AG20443 (cell line): Measurements from ENCODE around the gene MAGI1.
A peak's percentile ranks its signal among the peaks of the same experiment; 100 is the strongest.

Experiments
- DNase-seq: peaks from one replicate; pipeline ENCODE4 v3.0.0; 2012; ENCODE audit warnings: low spot score, mixed read lengths

Gene MAGI1

DNA sequence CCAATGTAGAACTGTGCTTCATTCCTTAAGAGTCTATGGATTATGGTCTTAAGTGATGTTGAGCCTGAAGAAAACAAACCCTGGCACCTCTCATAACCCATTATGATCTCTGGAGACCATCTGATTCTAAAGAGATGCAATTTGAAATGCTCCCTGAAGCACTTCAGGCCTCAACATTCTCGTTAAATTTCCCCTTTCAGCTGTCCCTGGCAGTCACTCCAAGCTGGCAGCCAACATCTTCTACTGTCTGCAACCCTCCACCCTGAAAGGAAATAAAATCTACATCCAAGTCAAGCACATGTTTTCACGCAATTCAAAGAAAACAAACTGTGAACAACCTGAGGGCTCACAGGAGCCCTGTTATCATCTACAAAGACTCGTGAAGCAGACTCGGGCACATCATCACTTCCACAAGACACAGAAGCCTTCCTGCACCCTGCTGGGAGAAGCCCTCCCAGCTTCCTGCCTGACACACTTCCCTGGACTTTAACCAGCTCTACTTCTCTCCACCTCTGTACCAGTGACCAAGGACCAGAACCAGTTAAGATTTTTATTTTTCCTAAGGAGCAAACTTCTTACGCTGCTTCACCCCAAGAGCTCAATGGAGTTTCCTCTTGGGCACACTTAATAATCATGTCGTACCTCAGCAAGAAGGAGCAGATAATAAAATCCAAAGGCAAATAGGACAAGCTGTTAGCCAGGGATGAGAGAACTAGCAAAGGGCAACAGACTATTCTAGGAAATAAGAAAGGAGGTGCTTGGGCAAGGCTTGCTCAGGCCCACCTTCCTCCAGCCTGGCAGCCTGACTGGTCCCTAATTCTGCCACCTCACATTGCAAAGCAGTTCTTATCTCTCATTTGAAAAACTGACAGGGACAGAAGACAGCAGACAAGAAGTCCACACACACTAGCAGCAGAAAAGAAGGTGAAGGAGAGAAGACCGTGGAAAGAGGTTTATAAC, 67.1 kb downstream of the MAGI1 start:
- DNase-seq: no peak

DNA sequence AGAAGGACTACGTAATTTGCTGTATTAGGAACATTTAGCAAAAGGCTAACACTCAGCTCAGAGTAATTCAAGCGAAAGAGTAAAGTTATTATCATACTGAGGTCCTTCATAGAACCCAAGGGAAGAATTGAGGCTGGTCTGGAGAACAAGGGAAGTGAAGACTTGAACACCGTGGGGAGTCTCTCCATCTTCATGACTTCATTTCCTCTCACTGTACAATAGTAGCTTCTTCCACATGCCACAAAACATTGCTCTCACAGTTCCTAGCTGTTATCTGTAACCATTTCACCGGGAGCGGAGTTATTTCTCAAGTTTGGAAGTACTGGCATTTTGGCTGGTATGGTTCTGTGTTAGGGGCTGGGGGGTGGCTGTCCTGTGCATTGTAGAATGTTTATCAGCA, 69.7 kb downstream of the MAGI1 start:
- DNase-seq: no peak

DNA sequence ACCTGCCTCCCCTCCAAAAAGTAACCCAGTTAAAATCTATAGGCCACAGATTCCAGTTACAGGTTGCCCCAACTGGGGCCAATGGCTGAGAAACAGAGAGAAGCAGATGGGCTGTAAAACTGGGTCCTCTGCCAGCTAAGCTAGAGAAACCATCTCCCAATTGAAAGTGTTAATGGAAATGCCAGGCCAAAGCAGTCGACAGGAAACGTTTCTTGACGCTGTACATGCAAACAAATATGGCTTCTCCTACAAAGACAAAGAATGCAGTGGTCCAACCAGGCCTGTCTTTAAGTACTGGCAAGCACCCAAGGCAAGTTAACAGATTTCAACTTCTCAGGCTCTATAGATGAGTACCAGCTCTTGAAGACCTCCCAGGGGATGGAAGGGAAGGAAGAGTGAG, 71.3 kb downstream of the MAGI1 start:
- DNase-seq: no peak

DNA sequence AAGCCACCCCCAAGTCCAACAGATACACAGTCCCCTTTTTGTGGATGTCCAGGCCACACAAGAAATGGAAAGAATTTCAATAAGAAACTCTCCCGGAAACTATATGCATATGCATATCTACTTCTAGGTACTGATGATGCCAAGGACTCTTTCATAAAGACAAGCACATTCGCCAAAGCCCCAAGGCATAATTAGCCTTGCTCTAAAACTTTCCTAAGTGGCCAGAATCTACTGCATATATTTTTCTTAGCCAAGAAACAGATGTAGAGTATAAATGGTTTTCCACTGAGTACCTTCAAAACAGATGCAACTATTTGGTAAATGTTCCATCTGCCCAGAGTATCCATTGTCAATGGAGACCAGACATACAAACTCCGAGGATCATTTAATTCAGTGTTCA, 73.9 kb downstream of the MAGI1 start:
- no peak for DNase-seq

DNA sequence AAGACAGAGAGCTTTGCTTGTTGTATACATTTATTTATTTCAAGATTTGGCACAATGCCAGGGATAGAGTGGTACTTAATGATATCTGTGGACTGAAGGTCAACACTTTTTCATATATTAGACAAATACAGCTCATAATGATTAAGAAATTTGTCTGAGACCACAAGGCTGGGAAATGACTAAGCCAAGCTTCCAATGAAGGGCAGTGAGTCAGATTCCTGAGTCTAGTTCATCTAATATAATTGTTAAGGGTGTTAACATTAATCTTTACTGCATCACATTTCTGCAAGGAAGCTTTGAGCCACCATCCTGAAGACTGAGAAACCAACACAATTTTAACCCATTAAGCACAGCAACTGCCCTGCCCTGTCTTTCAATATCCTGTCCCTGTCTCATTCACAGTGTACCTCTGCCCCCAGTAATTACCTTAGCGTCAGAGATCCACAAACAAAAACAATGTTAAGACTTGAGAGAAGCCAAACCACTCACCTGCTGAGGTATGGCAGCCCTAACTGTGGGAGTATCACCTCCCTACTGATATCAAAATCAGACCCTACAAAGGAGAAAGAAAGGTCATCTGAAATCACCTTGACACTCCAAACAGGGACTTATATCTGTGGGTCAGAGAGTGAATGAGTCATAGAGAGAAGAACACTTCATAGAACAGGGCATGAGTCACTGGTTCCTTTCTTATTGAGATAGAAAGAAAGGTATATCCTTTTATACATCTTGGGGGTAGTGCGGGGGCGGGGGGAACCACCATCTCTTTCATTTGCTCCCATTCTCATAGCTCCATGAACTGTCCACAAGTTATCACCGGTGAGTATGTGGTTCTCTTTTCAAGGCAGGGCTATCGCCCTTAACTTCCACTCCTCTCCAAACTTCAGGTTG, 74.7 kb downstream of the MAGI1 start:
- DNase-seq: peak; percentile 82

DNA sequence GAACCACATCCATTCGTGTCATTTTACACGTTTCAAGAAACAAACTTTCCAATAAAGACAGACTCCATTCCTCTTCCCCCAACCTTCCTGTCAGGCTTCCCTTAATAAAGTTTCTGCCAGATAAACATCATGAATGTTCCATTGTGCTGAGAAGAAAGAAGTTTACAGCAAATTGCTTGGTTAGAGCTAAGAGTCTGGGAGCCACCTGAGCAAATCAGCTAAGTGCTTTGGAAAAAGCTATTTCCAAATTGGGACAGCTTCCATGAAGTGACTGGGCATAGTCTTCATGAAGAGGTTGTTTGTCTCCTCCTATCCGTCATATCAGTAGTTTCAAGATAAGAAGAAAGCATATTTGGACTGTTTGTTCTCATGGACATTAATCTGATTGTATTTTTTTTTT, 77.0 kb downstream of the MAGI1 start:
- no peak for DNase-seq

DNA sequence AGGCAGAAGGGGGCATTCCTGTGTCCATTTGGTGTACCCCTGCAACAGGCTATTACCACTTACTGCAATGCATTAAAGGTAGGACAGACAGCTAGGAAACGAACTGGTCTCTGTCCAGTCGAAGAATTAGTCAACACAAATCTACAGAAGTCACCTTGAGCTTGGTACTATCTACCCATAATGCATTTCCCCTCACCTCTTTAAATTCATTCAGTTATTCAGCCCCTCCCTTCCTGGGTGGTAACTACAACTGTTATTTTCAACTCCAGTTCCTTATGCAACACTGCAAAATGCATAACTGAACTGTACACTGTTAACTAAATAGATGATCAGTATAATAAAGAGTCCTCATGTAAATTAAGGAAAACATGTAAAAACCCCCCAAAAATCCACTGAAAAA, 77.6 kb downstream of the MAGI1 start:
- no peak for DNase-seq

DNA sequence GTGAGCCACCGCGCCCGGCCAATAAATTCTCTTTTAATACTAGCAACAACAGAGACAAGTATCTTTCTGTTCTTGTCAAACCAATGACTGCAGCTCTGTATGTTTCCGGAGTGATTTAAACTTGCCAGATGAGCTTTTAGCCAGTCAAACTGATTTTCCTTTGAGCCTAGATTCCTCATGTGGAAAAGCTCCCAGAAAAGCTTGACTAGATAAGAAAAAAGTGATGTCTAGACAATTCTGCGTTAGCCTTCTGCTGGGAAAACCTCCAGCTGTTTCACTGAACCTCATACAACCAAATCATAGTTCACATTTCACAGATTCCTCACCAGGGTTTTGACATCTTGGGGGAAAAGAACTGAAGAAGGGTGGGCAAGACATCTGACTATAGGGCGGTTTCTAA, 78.6 kb downstream of the MAGI1 start:
- no peak for DNase-seq

DNA sequence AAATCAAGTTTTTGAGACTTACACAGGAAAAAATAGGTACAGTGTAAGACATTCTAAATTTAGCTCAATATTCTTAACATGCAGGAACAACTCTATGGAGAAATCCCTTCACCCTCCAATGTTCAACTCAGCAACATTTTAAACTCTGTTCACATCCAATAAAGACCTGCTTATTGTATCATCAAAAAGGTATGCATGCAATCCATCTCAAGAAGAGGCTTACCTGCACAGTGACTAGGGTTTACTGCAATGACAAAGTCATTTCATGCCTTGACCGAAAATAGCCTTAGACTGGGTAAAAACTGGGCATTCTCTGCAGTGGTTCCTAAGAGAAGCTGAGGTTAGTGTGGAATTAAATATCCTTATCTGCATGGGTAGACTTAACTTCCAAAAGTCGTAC, 80.5 kb downstream of the MAGI1 start:
- no peak for DNase-seq

DNA sequence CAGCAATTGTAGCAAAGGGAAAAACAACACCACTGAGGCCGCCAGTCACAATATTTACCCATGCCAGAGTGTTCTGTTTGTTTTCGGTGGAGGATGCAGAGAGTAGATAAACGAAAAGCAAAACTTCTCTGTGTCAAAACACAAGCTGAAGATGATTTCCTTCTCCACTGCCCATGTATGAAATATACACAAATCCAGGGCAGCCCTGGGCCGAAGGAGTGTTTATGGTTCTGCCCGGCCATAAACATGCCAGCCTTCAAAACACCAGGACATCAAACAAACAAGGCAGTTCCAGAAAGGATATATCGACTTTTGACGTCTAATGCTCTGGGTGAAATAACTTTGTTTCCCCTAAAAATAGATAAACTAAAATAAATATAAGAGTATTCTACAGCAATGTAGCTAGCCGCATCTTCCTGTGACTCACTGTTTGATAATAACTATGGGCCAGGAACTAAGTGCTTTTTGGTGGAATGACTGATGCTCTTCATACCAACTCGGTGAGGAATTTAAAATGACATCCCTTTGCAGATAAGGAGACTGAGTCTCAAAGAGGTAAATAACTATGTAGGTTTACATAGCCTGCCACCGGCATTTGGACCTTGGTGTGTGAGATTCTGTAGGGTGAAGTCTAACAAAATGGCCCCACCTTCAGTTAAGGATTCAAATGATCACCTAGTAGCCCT, 82.8 kb downstream of the MAGI1 start:
- peak; percentile 45 for DNase-seq

DNA sequence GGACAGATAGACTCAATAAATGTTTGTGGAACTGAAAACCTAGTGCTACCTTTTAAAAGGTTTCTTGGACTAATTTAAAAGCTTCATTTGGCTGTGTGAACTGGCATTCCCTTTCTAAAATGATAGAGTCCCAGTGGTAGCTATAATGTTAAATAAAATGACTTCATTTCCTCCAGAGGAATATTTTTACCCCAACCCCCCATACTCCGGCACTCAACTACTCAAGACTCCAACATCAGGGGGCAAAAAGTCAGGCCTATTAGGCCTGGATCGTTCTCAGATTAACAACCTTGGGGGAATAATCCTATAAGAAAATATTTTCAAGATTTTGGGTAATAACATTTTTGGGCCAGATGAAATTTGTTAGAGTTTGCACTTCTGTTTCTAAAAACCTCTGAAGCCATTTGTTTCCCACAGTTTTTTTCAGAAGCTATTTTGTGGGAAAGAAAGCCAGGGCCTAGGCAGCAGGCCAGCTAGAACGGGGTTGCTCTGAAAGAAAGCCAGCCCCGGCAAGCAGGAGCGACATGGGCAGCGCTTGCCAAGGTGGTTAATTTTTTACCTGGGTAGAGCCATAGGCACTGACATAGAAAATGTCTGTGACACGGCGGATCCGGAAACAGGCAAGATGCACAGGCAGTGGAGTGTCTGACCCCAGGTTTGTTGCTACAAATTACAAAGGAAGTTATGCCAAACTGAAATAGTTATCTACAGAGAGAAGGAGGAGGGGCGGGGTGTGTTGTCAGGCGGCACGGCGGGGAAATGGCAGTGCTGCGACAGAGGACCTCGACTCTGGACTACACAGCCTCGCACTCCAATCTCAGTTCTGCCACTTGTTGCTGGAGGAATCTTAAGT, 84.6 kb downstream of the MAGI1 start:
- DNase-seq: no peak

DNA sequence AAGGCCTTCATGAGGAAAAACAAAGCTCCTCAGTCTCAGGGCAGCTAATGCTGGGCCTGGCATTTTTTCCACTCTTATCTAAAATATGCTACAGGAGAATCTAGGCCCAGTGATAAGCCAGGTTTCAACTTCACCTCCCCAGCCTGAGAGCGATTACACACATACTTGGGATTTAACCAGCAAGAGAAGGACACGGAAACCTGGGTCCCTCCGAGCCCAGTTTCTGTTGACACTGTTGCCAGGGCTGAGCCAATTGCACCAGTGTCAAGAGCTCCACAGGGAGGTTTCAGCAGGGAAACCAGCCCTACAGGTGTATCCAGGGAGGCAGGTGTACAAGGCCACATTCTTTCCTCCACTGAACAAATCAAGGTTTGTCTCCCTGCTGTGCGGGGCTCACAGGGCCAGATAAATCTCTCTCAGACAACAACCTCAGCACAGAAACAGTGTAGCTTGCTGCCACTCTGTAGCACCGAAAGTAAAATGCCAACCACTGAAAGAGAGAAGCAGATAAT, 85.4 kb downstream of the MAGI1 start:
- no peak for DNase-seq

DNA sequence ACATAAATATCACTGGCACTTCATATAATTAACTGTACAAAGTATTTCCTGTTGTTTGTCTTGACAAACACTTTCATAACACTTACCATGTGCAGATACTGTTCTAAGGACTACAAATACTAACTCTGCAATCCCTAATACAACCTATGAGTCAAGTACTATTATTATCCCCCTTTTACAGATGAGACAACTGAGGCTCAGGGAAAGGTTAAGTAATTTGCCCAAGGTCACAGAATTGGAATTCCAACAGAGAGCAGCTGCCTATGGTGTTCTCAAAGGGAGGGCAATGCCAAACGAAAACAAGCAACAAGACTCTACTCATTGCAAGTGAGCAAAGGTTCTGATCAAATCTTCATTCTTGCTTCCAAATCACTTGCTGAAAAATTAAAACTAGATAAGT, 85.9 kb downstream of the MAGI1 start:
- no peak for DNase-seq

DNA sequence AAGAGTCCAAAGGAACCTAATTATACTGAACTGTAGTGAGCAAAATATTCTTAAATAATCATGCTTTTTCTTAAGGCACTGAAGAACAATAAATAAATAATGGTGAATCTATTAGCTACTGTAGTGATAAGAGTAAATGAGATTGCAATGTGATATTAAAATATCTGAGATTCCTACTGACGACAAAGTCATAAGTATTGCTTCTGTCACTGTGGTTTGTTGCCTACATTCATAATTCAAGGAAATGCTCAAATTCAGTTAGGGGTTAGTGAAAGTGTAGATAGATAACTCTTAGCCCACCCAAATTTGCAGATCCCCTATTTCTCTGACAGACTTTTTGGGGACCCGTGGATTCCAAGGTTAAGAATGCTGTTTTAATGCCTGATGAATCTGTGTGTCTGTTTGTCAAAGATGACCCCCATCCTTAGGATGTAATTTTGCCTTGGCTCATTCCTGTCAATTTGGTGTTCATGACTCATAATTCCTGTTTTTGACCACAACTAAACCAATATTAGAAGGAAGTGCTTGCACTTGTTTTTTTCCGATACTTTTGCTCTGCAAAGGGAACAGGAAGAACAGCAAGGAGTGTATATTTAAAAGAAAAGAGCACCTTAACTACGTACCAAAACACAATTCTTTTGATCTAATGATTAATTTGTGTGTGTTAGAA, 86.7 kb downstream of the MAGI1 start:
- DNase-seq: no peak

DNA sequence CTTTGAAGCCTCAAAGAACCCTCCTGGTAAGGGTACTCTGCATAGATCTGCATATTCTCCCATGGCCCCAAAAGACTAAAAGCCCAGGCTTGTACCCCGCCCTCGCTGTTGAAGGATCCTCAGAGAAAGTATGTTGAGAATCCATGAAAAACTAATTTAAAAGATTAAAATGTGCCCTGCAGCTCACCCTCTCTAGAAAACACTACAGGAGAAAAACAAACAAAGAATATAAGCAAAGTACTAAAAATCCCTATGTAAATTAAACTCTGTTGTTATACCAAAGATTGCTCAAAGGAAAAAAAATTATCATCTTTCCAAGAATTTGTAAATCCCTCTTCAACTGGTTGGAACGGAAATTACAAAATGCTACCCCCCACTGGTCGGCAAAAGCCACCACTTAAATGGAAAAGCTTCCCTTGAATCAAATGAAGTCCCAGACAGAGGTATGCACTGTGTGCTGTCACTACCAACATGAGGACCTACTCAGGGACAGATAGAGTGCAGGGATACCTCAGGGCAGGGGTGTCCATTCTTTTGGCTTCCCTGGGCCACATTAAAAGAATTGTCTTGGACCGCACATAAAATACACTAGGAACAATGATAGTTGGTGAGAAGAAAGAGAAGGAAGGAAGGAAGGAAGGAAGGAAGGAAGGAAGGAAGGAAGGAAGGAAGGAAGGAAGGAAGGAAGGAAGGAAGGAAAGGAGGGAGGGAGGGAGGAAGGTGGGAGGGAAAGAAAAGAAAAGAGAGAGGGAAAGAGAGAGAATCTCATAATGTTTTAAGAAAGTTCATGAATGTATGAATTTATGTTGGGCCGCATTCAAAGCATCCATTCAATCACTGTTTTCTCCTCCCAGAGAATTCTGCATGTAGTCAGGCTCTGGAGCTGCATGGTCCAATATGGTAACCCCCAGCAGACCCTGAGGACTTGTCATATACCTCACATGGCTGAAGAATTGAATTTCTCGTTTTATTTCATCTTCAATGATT, 88.1 kb downstream of the MAGI1 start:
- no peak for DNase-seq

DNA sequence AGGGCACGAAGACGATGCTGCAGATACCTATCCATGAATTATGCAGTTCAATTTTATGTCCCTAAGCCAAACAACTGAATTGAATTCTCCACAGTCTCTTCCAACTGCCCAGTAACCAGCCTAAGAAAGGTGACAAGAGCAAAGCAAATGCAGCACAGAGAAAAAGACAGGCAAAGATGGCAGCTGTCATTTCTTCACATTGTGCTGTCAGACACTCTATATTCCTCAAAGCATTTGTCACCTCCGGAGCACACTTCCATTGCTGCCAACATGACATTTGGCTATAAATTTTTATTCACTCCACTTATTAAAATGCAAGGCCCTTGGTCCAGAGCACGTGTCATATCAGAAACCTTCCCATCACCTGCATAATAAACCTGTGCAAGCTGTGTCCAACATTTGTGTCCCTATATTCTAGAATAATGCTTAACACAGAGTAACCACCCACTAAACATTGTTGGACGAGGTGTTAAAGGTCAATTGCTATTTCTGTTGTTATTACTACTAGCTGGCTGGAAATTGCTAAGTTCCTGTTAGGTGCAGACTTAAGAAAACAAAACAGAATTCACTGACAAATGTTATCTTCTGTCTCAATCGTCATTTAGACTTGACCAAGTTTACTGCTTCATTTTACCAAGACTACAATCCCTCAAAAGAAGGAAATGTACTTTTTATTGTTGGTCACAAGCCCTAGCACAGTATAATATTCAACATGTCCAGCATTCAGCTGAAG, 89.7 kb downstream of the MAGI1 start:
- no peak for DNase-seq

DNA sequence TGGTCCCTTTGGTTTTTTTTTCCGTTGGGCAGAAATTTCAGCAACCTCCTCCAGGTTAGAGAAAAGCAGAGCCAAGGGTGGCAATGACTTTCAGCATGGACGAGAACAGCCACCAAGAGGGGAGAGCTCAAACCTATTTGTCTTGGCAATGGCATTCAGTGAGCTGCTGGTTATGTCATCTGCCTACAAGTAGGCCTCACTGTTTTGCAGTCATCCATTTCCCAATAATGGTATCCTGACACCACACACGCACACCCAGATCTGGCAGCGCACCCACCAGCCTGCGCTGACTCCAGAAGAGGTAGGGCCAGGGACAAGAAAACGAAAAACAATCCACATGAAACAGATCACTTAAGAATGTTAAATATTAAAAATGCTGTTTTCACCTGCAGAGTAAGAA, 92.3 kb downstream of the MAGI1 start:
- DNase-seq: peak; percentile 43

DNA sequence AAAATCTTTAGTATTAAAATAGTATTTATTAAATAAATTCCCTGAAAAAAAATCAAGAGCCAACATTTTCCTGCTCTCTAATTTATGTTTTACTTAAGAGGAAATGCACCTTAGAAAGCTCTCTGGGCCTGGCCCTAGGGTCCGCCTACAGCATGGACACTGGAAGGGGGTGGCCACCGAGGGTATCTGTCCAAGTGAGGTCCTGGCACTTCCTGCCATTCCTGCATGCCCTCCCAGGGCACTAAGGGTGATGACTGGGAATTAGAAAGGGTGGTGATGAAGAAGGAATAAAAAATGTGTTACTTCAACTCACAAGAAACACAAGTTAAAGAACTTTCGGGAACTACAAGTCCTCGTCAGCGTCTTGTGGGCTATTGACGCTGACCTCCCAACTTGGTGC, 92.8 kb downstream of the MAGI1 start:
- DNase-seq: no peak

DNA sequence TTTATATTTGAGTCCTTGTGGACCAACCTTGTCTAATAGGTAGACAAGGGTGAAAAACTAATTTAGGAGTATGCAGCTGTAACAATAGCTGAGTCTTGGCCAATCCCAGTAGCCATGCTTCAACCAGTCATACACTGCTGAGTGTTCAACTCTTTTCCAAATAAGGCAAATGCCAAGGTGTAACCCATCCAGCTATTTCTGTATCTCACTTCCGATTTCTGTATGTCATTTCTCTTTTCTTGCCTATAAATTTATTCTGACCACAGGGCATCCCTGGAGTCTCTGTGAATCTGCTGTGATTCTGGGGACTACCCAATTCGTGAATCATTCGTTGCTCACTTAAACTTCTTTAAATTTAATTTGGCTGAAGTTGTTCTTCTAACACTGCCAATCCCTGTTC, 93.2 kb downstream of the MAGI1 start:
- no peak for DNase-seq
